Vagina (tissue), 2 donors: ENCODE results near the gene ST6GAL1. TPM values are rescaled to one million over a fixed set of nuclear protein-coding genes. Genes with fewer than 3 reads are reported as not detected.
"Not testable (repeated sequence)": the region's sequence is repeated elsewhere in the genome, so short reads cannot be mapped to it uniquely, and the experiment has no call there.

Experiments
- DNase-seq, 2 donors: peaks; one replicate each; pipeline ENCODE4 v3.0.0-alpha.2; 2017; ENCODE audit errors: extremely low spot score in 2 of 2
- H3K27ac ChIP-seq: fragments of 200-600 bp; sonication (generic); one replicate; pipeline ENCODE4 v1.5.1; 2019
- H3K27me3 ChIP-seq: fragments of 200-600 bp; sonication (generic); one replicate; pipeline ENCODE4 v1.5.1; 2019
- H3K36me3 ChIP-seq, 2 donors: fragments of 200-600 bp; sonication (generic); one replicate each; pipeline ENCODE4 v1.5.1; 2017 to 2019
- H3K4me1 ChIP-seq: fragments of 200-600 bp; sonication (generic); one replicate; pipeline ENCODE4 v1.5.1; 2019
- H3K4me3 ChIP-seq, 2 donors: fragments of 200-600 bp; sonication (generic); 1 replicate in 1 of 2; 2 replicates in 1 of 2; pipeline ENCODE4 v1.5.1; 2016 to 2019
- H3K9me3 ChIP-seq: fragments of 200-600 bp; sonication (generic); one replicate; pipeline ENCODE4 v1.5.1; 2019
- CTCF ChIP-seq, 3 experiments: fragments of 450-650 bp in 2 of 3; fragments of 200-600 bp in 1 of 3; sonication (generic) in 1 of 3; IDR thresholded peaks; one replicate each; pipeline ENCODE4 v1.5.1; 2017 to 2019; ENCODE audit warnings: antibody characterized with exemption in 3 of 3, mild to moderate bottlenecking in 2 of 3, moderate library complexity in 2 of 3
- POLR2A ChIP-seq, 2 donors: fragments of 450-650 bp; IDR thresholded peaks; one replicate each; pipeline ENCODE4 v1.6.1; 2017; ENCODE audit warnings: antibody characterized with exemption in 2 of 2, mild to moderate bottlenecking in 2 of 2, moderate library complexity in 2 of 2
- POLR2AphosphoS5 ChIP-seq, 2 donors: sonication (generic); formaldehyde crosslinking; IDR thresholded peaks; one replicate each; pipeline ENCODE4 v1.9.0; 2017; ENCODE audit warnings: antibody characterized with exemption in 2 of 2, mild to moderate bottlenecking in 2 of 2, low read depth in 1 of 2; ENCODE audit not compliant: insufficient read depth in 1 of 2
- intact Hi-C: fragments of 100-400 bp; cut with DNase I; formaldehyde crosslinking; loops from one replicate; pipeline ENCODE4 v1.15.1; 2023
- total RNA-seq: library from RNA; depleted of rRNA; stranded (reverse); fragments of >200 nt; gene quantifications from one replicate; pipeline ENCODE4 v1.2.3, GENCODE V29; 2016

The ST6GAL1 gene
- total RNA-seq, 1 donor from 2014 or later: 37.8 TPM

- TF ChIP-seq POLR2A (IDR thresholded peaks at IDR 0.05) (no peak), CTCF (IDR thresholded peaks at IDR 0.05) (no peak), POLR2AphosphoS5 (IDR thresholded peaks at IDR 0.05; ENCODE audit: insufficient read depth in 1 of 2, low read depth in 1 of 2) (no peak)
- Histone ChIP-seq H3K9me3 (no peaks in the 10 kb centered on the region), H3K27me3 (no peaks in the 10 kb centered on the region), H3K4me3 (no peak overlapping the region), H3K27ac (no peak overlapping the region), H3K36me3 (no peaks in the 10 kb centered on the region), H3K4me1 (no peaks in the 10 kb centered on the region)
- intact Hi-C loops: no loop called here
- DNase-seq: no peak
Observed at GRCh38 chr3:186902713-186903112, 27.6 kb upstream of the ST6GAL1 start.

DNA sequence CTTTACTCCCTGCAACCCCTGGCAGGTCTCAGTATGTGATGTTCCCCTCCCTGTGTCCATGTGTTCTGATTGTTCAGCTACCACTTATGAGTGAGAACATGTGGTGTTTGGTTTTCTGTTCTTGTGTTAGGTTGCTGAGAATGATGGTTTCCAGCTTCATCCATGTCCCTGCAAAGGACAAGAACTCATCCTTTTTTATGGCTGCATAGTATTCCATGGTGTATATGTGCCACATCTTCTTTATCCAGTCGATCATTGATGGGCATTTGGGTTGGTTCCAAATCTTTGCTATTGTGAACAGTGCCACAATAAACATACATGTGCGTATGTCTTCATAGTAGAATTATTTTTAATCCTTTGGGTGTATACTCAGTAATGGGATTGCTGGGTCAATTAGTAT lies 26.6 kb upstream of the ST6GAL1 start:
- H3K4me1 ChIP-seq, H3K4me3 ChIP-seq, H3K36me3 ChIP-seq, intact Hi-C loops, DNase-seq, H3K27ac ChIP-seq, H3K27me3 ChIP-seq, H3K9me3 ChIP-seq: not testable (repeated sequence)

- H3K27ac ChIP-seq, intact Hi-C loops, H3K9me3 ChIP-seq: not testable (repeated sequence)
Observed at GRCh38 chr3:186907075-186907474, 23.3 kb upstream of the ST6GAL1 start.

GRCh38 chr3:186909078-186909853 lies 21.1 kb upstream of the ST6GAL1 start:
- Histone ChIP-seq H3K4me1 (no peaks in the 10 kb centered on the region), H3K4me3 (no peak overlapping the region), H3K9me3 (no peaks in the 10 kb centered on the region), H3K36me3 (no peaks in the 10 kb centered on the region), H3K27ac (no peak overlapping the region), H3K27me3 (no peaks in the 10 kb centered on the region)
- TF ChIP-seq CTCF (IDR thresholded peaks at IDR 0.05): no peak
- peak in 1 of 2 donors; percentile 10 for TF ChIP-seq POLR2AphosphoS5 (IDR thresholded peaks at IDR 0.05; ENCODE audit: insufficient read depth in 1 of 2, low read depth in 1 of 2)
- TF ChIP-seq POLR2A (IDR thresholded peaks at IDR 0.05): no peak
- DNase-seq: no peak
- intact Hi-C loops: no loop called here

More at GRCh38 chr3:186907075-186907474, 23.3 kb upstream of the ST6GAL1 start:
- DNase-seq, H3K4me3 ChIP-seq, H3K36me3 ChIP-seq, H3K27me3 ChIP-seq, H3K4me1 ChIP-seq: not testable (repeated sequence)

GRCh38 chr3:186915806-186916796 lies 14.2 kb upstream of the ST6GAL1 start:
- Histone ChIP-seq H3K27ac (no peak overlapping the region), H3K9me3 (no peaks in the 10 kb centered on the region), H3K4me3 (no peak overlapping the region), H3K4me1 (peaks cover 4% of the 10 kb centered on the region), H3K27me3 (no peaks in the 10 kb centered on the region), H3K36me3 (no peaks in the 10 kb centered on the region)
- no peak for DNase-seq
- TF ChIP-seq POLR2A (IDR thresholded peaks at IDR 0.05) (no peak), POLR2AphosphoS5 (IDR thresholded peaks at IDR 0.05; ENCODE audit: insufficient read depth in 1 of 2, low read depth in 1 of 2) (no peak), CTCF (IDR thresholded peaks at IDR 0.05) (no peak)
- intact Hi-C loops: no loop called here
